GM23338 (cell line): ENCODE data around the gene FHIT. TPM values are rescaled to one million over a fixed set of nuclear protein-coding genes. Genes with fewer than 3 reads are reported as not detected.

Experiments
- ATAC-seq: fragments of 200-7000 bp; cut with Tn5 transposase; 3 replicates; pipeline ENCODE4 v1.9.1; 2020
- DNase-seq: peaks from one replicate; pipeline ENCODE4 v3.0.0-alpha.2; 2015; ENCODE audit warnings: low spot score
- H2AFZ ChIP-seq: fragments of 200-600 bp; sonication (generic); 2 replicates; pipeline ENCODE4 v1.8.0; 2016; ENCODE audit warnings: antibody characterized with exemption, mild to moderate bottlenecking, moderate library complexity
- H3F3A ChIP-seq: fragments of 200-600 bp; sonication (generic); replicated peaks from 2 replicates; pipeline ENCODE4 v1.8.0; 2017; ENCODE audit warnings: antibody characterized with exemption, mixed run types, low read depth
- H3K27ac ChIP-seq: fragments of 200-600 bp; sonication (generic); 2 replicates; pipeline ENCODE4 v1.6.1; 2016; ENCODE audit warnings: low read depth
- H3K27me3 ChIP-seq: fragments of 200-600 bp; sonication (generic); 2 replicates; pipeline ENCODE4 v1.8.0; 2016; ENCODE audit warnings: mild to moderate bottlenecking, mixed run types, moderate library complexity; ENCODE audit not compliant: insufficient read depth
- H3K36me3 ChIP-seq: fragments of 200-600 bp; sonication (generic); 2 replicates; pipeline ENCODE4 v1.8.0; 2016; ENCODE audit warnings: mild to moderate bottlenecking; ENCODE audit not compliant: insufficient read depth
- H3K4me1 ChIP-seq: fragments of 200-600 bp; sonication (generic); 2 replicates; pipeline ENCODE4 v1.8.0; 2016; ENCODE audit warnings: mild to moderate bottlenecking, moderate library complexity; ENCODE audit not compliant: insufficient read depth
- H3K4me2 ChIP-seq: fragments of 200-600 bp; sonication (generic); 2 replicates; pipeline ENCODE4 v1.7.1; 2017; ENCODE audit warnings: mixed run types
- H3K4me3 ChIP-seq: fragments of 200-600 bp; sonication (generic); 2 replicates; pipeline ENCODE4 v1.6.1; 2016; ENCODE audit warnings: mixed run types
- H3K79me2 ChIP-seq: fragments of 200-600 bp; sonication (generic); replicated peaks from 2 replicates; pipeline ENCODE4 v1.8.0; 2017; ENCODE audit warnings: mild to moderate bottlenecking; ENCODE audit not compliant: insufficient read depth
- H3K9me2 ChIP-seq: fragments of 200-600 bp; sonication (generic); 2 replicates; pipeline ENCODE4 v1.8.0; 2017; ENCODE audit not compliant: insufficient read depth
- H4K20me1 ChIP-seq: fragments of 200-600 bp; sonication (generic); replicated peaks from 2 replicates; pipeline ENCODE4 v1.8.0; 2017; ENCODE audit warnings: mild to moderate bottlenecking; ENCODE audit not compliant: insufficient read depth
- H3K27ac Mint-ChIP-seq: 2 replicates; pipeline ENCODE4 v1.8.0; 2020; ENCODE audit warnings: inconsistent platforms, mild to moderate bottlenecking, moderate library complexity, mixed read lengths
- H3K27me3 Mint-ChIP-seq: 3 replicates; pipeline ENCODE4 v1.8.0; 2022; ENCODE audit warnings: low read depth, mild to moderate bottlenecking, moderate library complexity, mixed read lengths, inconsistent platforms; ENCODE audit not compliant: insufficient read depth, poor library complexity
- H3K36me3 Mint-ChIP-seq: 3 replicates; pipeline ENCODE4 v1.8.0; 2021; ENCODE audit warnings: low read depth, mild to moderate bottlenecking, inconsistent platforms, moderate library complexity, mixed read lengths
- H3K4me1 Mint-ChIP-seq: 3 replicates; pipeline ENCODE4 v1.8.0; 2020; ENCODE audit warnings: mild to moderate bottlenecking, inconsistent platforms, mixed read lengths
- H3K4me3 Mint-ChIP-seq: 3 replicates; pipeline ENCODE4 v1.8.0; 2021; ENCODE audit warnings: moderate library complexity, mild to moderate bottlenecking, inconsistent platforms, mixed read lengths
- H3K9me3 Mint-ChIP-seq: 3 replicates; pipeline ENCODE4 v1.8.0; 2020; ENCODE audit warnings: moderate library complexity, mild to moderate bottlenecking, inconsistent platforms, mixed read lengths
- CREB1 ChIP-seq: fragments of 250-450 bp; sonication (Bioruptor Pico); IDR thresholded peaks from 2 replicates; pipeline ENCODE4 v1.5.0; 2020; ENCODE audit warnings: low read depth, mild to moderate bottlenecking, moderate library complexity
- CTCF ChIP-seq, 2 experiments: fragments of 200-600 bp in 1 of 2; sonication (generic) in 1 of 2; conservative IDR thresholded peaks; 2 replicates each; pipeline versions ENCODE4 v1.5.1 to v1.6.1; 2016 to 2017; ENCODE audit warnings: antibody characterized with exemption in 2 of 2, low read depth in 2 of 2, mild to moderate bottlenecking in 2 of 2, moderate library complexity in 1 of 2
- EZH2 ChIP-seq: fragments of 200-600 bp; sonication (generic); IDR thresholded peaks from one replicate; pipeline ENCODE4 v1.8.0; 2017; ENCODE audit warnings: antibody characterized with exemption, mild to moderate bottlenecking, low read depth; ENCODE audit not compliant: unreplicated experiment
- JUNB ChIP-seq: IDR thresholded peaks from one replicate; pipeline ENCODE4 v1.6.1; 2016; ENCODE audit warnings: antibody characterized with exemption; ENCODE audit not compliant: unreplicated experiment
- NANOG ChIP-seq: IDR thresholded peaks from 2 replicates; pipeline ENCODE4 v1.6.1; 2016; ENCODE audit warnings: antibody characterized with exemption, borderline replicate concordance
- POLR2AphosphoS5 ChIP-seq: IDR thresholded peaks from 2 replicates; pipeline ENCODE4 v1.6.1; 2016; ENCODE audit warnings: antibody characterized with exemption, low read depth
- REST ChIP-seq: IDR thresholded peaks from one replicate; pipeline ENCODE4 v1.6.1; 2018; ENCODE audit warnings: antibody characterized with exemption; ENCODE audit not compliant: unreplicated experiment
- STAT1 ChIP-seq: IDR thresholded peaks from one replicate; pipeline ENCODE4 v1.6.1; 2016; ENCODE audit warnings: antibody characterized with exemption; ENCODE audit not compliant: unreplicated experiment
- ZNF114 ChIP-seq: fragments of 250-450 bp; sonication (Bioruptor Pico); IDR thresholded peaks from 2 replicates; pipeline ENCODE4 v1.5.0; 2020; ENCODE audit warnings: mild to moderate bottlenecking, moderate library complexity
- polyA plus RNA-seq: library from polyadenylated mRNA; unstranded; fragments of >200 nt; fragmentation: Nextera tagmentation; extraction: Ambion mirVana; gene quantifications from 2 replicates; pipeline ENCODE4 v1.2.1, GENCODE V29; 2016
- total RNA-seq: library from RNA; depleted of rRNA; stranded (reverse); fragments of >200 nt; shearing (Covaris generic); gene quantifications from 2 replicates; pipeline ENCODE4 v1.2.3, GENCODE V29; 2014
- TF ChIP-seq, protein P1 (sequence below): fragments of 250-450 bp; sonication (Bioruptor Pico); IDR thresholded peaks from 2 replicates; pipeline ENCODE4 v1.5.0; 2020; ENCODE audit warnings: mild to moderate bottlenecking, moderate library complexity

FHIT gene
- total and polyA plus RNA-seq, 2 experiments from 2014 or later: 3.0 to 8.3 TPM

DNA sequence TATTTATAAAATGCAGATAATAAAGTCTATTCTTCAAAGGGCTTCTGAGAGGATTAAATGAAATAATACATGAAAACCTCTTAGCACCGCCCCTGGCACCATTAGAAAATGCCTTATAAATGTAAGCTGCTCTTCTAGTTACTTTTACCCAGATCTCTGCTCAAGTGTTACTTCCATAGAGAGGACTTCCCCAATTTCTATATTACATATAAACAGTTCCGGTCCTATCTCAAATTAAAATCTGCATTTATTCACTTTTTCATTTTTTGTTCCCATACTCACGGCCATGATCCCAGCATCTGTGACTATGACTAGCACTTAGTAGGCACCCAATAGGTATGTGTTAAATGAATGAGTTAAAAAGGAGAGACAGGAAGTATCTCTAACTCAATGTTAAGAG is 1310.5 kb downstream of the FHIT start (continued):
- TF ChIP-seq CTCF (conservative IDR thresholded peaks at IDR 0.05; ENCODE audit: low read depth in 2 of 2): no peak
- TF ChIP-seq NANOG: no peak
- TF ChIP-seq POLR2AphosphoS5: no peak
- no peak for TF ChIP-seq JUNB
- no peak for TF ChIP-seq ZNF114 (CRISPR knock-in tag)
- no peak for TF ChIP-seq STAT1
- TF ChIP-seq EZH2: no peak

GRCh38 chr3:59939826-59940426 is 1311.3 kb downstream of the FHIT start:
- Histone ChIP-seq H2AFZ (no peak overlapping the region), H3K79me2 (no peaks in the 10 kb centered on the region), H3K36me3 (no peaks in the 10 kb centered on the region), H3K4me2 (no peak overlapping the region), H3F3A (no peaks in the 10 kb centered on the region), H3K27ac (no peak overlapping the region), H3K4me1 (no peaks in the 10 kb centered on the region), H3K9me2 (peaks cover 4% of the 10 kb centered on the region; the same call in 1 of the 2 replicates), H4K20me1 (no peaks in the 10 kb centered on the region), H3K4me3 (no peak overlapping the region), H3K27me3 (no peaks in the 10 kb centered on the region)
- ATAC-seq (no peak), DNase-seq (no peak)
- no peaks in the 10 kb centered on the region for H3K36me3 Mint-ChIP-seq
- H3K27ac Mint-ChIP-seq: no peak overlapping the region
- H3K4me3 Mint-ChIP-seq: no peak overlapping the region
- no peaks in the 10 kb centered on the region; the same call in 2 of the 3 replicates for H3K9me3 Mint-ChIP-seq
- no peaks in the 10 kb centered on the region for H3K27me3 Mint-ChIP-seq
- no peaks in the 10 kb centered on the region for H3K4me1 Mint-ChIP-seq
- TF ChIP-seq CTCF (conservative IDR thresholded peaks at IDR 0.05; ENCODE audit: low read depth in 2 of 2) (no peak), EZH2 (no peak), JUNB (no peak), POLR2AphosphoS5 (no peak), REST (no peak), STAT1 (no peak), CREB1 (CRISPR knock-in tag) (no peak)
- TF ChIP-seq, protein P1, sequence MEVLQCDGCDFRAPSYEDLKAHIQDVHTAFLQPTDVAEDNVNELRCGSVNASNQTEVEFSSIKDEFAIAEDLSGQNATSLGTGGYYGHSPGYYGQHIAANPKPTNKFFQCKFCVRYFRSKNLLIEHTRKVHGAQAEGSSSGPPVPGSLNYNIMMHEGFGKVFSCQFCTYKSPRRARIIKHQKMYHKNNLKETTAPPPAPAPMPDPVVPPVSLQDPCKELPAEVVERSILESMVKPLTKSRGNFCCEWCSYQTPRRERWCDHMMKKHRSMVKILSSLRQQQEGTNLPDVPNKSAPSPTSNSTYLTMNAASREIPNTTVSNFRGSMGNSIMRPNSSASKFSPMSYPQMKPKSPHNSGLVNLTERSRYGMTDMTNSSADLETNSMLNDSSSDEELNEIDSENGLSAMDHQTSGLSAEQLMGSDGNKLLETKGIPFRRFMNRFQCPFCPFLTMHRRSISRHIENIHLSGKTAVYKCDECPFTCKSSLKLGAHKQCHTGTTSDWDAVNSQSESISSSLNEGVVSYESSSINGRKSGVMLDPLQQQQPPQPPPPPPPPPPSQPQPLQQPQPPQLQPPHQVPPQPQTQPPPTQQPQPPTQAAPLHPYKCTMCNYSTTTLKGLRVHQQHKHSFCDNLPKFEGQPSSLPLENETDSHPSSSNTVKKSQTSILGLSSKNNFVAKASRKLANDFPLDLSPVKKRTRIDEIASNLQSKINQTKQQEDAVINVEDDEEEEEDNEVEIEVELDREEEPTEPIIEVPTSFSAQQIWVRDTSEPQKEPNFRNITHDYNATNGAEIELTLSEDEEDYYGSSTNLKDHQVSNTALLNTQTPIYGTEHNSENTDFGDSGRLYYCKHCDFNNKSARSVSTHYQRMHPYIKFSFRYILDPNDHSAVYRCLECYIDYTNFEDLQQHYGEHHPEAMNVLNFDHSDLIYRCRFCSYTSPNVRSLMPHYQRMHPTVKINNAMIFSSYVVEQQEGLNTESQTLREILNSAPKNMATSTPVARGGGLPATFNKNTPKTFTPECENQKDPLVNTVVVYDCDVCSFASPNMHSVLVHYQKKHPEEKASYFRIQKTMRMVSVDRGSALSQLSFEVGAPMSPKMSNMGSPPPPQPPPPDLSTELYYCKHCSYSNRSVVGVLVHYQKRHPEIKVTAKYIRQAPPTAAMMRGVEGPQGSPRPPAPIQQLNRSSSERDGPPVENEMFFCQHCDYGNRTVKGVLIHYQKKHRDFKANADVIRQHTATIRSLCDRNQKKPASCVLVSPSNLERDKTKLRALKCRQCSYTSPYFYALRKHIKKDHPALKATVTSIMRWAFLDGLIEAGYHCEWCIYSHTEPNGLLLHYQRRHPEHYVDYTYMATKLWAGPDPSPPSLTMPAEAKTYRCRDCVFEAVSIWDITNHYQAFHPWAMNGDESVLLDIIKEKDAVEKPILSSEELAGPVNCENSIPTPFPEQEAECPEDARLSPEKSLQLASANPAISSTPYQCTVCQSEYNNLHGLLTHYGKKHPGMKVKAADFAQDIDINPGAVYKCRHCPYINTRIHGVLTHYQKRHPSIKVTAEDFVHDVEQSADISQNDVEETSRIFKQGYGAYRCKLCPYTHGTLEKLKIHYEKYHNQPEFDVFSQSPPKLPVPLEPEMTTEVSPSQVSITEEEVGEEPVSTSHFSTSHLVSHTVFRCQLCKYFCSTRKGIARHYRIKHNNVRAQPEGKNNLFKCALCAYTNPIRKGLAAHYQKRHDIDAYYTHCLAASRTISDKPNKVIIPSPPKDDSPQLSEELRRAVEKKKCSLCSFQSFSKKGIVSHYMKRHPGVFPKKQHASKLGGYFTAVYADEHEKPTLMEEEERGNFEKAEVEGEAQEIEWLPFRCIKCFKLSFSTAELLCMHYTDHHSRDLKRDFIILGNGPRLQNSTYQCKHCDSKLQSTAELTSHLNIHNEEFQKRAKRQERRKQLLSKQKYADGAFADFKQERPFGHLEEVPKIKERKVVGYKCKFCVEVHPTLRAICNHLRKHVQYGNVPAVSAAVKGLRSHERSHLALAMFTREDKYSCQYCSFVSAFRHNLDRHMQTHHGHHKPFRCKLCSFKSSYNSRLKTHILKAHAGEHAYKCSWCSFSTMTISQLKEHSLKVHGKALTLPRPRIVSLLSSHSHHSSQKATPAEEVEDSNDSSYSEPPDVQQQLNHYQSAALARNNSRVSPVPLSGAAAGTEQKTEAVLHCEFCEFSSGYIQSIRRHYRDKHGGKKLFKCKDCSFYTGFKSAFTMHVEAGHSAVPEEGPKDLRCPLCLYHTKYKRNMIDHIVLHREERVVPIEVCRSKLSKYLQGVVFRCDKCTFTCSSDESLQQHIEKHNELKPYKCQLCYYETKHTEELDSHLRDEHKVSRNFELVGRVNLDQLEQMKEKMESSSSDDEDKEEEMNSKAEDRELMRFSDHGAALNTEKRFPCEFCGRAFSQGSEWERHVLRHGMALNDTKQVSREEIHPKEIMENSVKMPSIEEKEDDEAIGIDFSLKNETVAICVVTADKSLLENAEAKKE (CRISPR knock-in tag): no peak
